ENCODE measurements around the gene L3MBTL4. TPM values are rescaled to one million over a fixed set of nuclear protein-coding genes. Genes with fewer than 3 reads are reported as not detected.

The L3MBTL4 gene
- total and polyA plus RNA-seq, 10 of the 15 experiments (the other 5 are each of a cell fraction or from before 2014, with no cell fraction given), result 1.3 to 8.7 (median 3.8) TPM

- CTCF ChIA-PET, result no interaction called here
- Histone ChIP-seq H3K4me2 (ENCODE audit: control insufficient read depth, insufficient read depth) (no peak overlapping the region), H4K20me1 (ENCODE audit: control insufficient read depth, insufficient read depth) (no peaks in the 10 kb centered on the region), H3K36me3 (ENCODE audit: control insufficient read depth in 2 of 2, insufficient read depth in 2 of 2, low read length in 1 of 2) (no peaks in the 10 kb centered on the region), H3K79me2 (ENCODE audit: control insufficient read depth, insufficient read depth, low read length) (no peaks in the 10 kb centered on the region), H3K4me1 (ENCODE audit: control insufficient read depth, insufficient read depth, low read length) (no peaks in the 10 kb centered on the region), H3K9me3 (replicated peaks; ENCODE audit: control insufficient read depth, insufficient read depth, low read length) (no peaks in the 10 kb centered on the region), H3K27me3 (replicated peaks in 1 of 2; ENCODE audit: control insufficient read depth in 2 of 2, insufficient read depth in 2 of 2, low read length in 1 of 2) (no peaks in the 10 kb centered on the region), H2AFZ (ENCODE audit: control insufficient read depth, low read depth, low read length) (no peak overlapping the region), H3K9ac (ENCODE audit: control insufficient read depth, insufficient read depth, low read length) (no peak overlapping the region), H3K4me3 (no peak overlapping the region), H3K27ac (ENCODE audit: control insufficient read depth, insufficient read depth) (no peak overlapping the region)
- intact Hi-C loops (cut with micrococcal nuclease; ENCODE audit: unreplicated experiment), result no loop called here
- ATAC-seq, result no peak
- RAD21 ChIA-PET (ENCODE audit: unreplicated experiment), result no interaction called here
- FAIRE-seq, result no peak
- POLR2A ChIA-PET, result no interaction called here
- in situ Hi-C loops (cut with MboI), result no loop called here
- no peak for DNase-seq (ENCODE audit: low read depth, low spot score)
- TF ChIP-seq TCF12 (IDR thresholded peaks at IDR 0.05; ENCODE audit: low read depth, low read length), result no peak
- SMC1A ChIA-PET (ENCODE audit: uncharacterized antibody, unreplicated experiment), result no interaction called here
- no TSS peak for BruUV-seq (replicated peaks)
- WGBS (ENCODE audit: insufficient coverage, insufficient replicate concordance, low lambda C conversion rate, missing lambda C conversion rate), result 57% methylated on average over 12 of the region's 12 CpGs
These were observed 393.2 kb downstream of the L3MBTL4 start for GRCh38 chr18:6021306-6022073.

GRCh38 chr18:6018671-6019070 is 396.0 kb downstream of the L3MBTL4 start:
- Histone ChIP-seq H3K36me3 (ENCODE audit: control insufficient read depth in 2 of 2, insufficient read depth in 2 of 2, low read length in 1 of 2) (no peaks in the 10 kb centered on the region), H4K20me1 (ENCODE audit: control insufficient read depth, insufficient read depth) (no peaks in the 10 kb centered on the region), H3K79me2 (ENCODE audit: control insufficient read depth, insufficient read depth, low read length) (no peaks in the 10 kb centered on the region), H3K27me3 (replicated peaks in 1 of 2; ENCODE audit: control insufficient read depth in 2 of 2, insufficient read depth in 2 of 2, low read length in 1 of 2) (no peaks in the 10 kb centered on the region), H2AFZ (ENCODE audit: control insufficient read depth, low read depth, low read length) (no peak overlapping the region), H3K4me2 (ENCODE audit: control insufficient read depth, insufficient read depth) (no peak overlapping the region), H3K9me3 (replicated peaks; ENCODE audit: control insufficient read depth, insufficient read depth, low read length) (no peaks in the 10 kb centered on the region), H3K4me3 (no peak overlapping the region), H3K4me1 (ENCODE audit: control insufficient read depth, insufficient read depth, low read length) (no peaks in the 10 kb centered on the region), H3K9ac (ENCODE audit: control insufficient read depth, insufficient read depth, low read length) (no peak overlapping the region), H3K27ac (ENCODE audit: control insufficient read depth, insufficient read depth) (no peak overlapping the region)
- DNase-seq (ENCODE audit: low read depth, low spot score), result no peak
- no peak for TF ChIP-seq WRNIP1 (IDR thresholded peaks at IDR 0.05; ENCODE audit: borderline replicate concordance, low read depth, low read length)
- no peak for TF ChIP-seq ASH2L (IDR thresholded peaks at IDR 0.05; ENCODE audit: borderline replicate concordance, low read depth)
- no peak for TF ChIP-seq CREM (IDR thresholded peaks at IDR 0.05; ENCODE audit: low read depth)
- TF ChIP-seq TCF7 (IDR thresholded peaks at IDR 0.05; ENCODE audit: borderline replicate concordance), result no peak
- no peak for TF ChIP-seq ESRRA (IDR thresholded peaks at IDR 0.05; ENCODE audit: low read length)
- no peak for TF ChIP-seq CEBPB (IDR thresholded peaks at IDR 0.05; ENCODE audit: borderline replicate concordance in 1 of 2, low read depth in 2 of 2, low read length in 2 of 2)
- TF ChIP-seq IKZF1 (conservative IDR thresholded peaks at IDR 0.05), result no peak
- no peak for TF ChIP-seq NR2C2 (IDR thresholded peaks at IDR 0.05; ENCODE audit: borderline replicate concordance, control insufficient read depth, insufficient read length, low read depth)
- in situ Hi-C loops (cut with MboI), result no loop called here
- ChIA-PET CTCF (no interaction called here), POLR2A (no interaction called here), SMC1A (ENCODE audit: uncharacterized antibody, unreplicated experiment) (no interaction called here), RAD21 (ENCODE audit: unreplicated experiment) (no interaction called here)
- no peak for ATAC-seq
- 37% methylated on average over 1 of the region's 1 CpG for WGBS (ENCODE audit: insufficient coverage, insufficient replicate concordance, low lambda C conversion rate, missing lambda C conversion rate)
- no peak for FAIRE-seq
- BruUV-seq (replicated peaks), result no TSS peak
- intact Hi-C loops (cut with micrococcal nuclease; ENCODE audit: unreplicated experiment), result no loop called here
